Body of pancreas (tissue), 4 donors: Measurements from ENCODE around the gene CCR2.

ENCODE experiments used
- CTCF ChIP-seq, 7 experiments: fragments of 450-650 bp in 4 of 7; fragments of 200-600 bp in 3 of 7; sonication (generic) in 3 of 7; IDR thresholded peaks; one replicate each; pipeline ENCODE4 v1.5.1; 2016 to 2019; ENCODE audit warnings: antibody characterized with exemption in 7 of 7
- POLR2A ChIP-seq, 3 donors: fragments of 450-650 bp; IDR thresholded peaks; one replicate each; pipeline ENCODE4 v1.6.1; 2016; ENCODE audit warnings: antibody characterized with exemption in 3 of 3, mild to moderate bottlenecking in 2 of 3

- TF ChIP-seq CTCF (IDR thresholded peaks at IDR 0.05) (no peak), POLR2A (IDR thresholded peaks at IDR 0.05) (no peak)
Observed at GRCh38 chr3:46365041-46365440, 11.1 kb downstream of the CCR2 start.
